WTC11 (cell line): ENCODE results near the gene ATL1. TPM values are rescaled to one million over a fixed set of nuclear protein-coding genes. Genes with fewer than 3 reads are reported as not detected.

Experiments used
- ATAC-seq: fragments of 200-7000 bp; cut with Tn5 transposase; 2 replicates; pipeline ENCODE4 v1.10.0; 2021; ENCODE audit warnings: mild to moderate bottlenecking, moderate library complexity
- CTCF ChIA-PET: fragments of 300-600 bp; sonication (Branson Sonifier 250); formaldehyde crosslinking; loops from one replicate; lab custom pipeline; 2021; ENCODE audit warnings: antibody characterized with exemption; lab: Charles Lee
- POLR2A ChIA-PET: fragments of 350-600 bp; sonication (Branson Sonifier 250); formaldehyde crosslinking; loops from one replicate; lab custom pipeline; 2021; ENCODE audit warnings: antibody characterized with exemption; lab: Charles Lee
- DNase-seq: peaks from one replicate; pipeline ENCODE4 v3.0.0; 2021; ENCODE audit warnings: low spot score
- H3K27ac Mint-ChIP-seq: 2 replicates; pipeline ENCODE4 v1.8.0; 2021; ENCODE audit warnings: mixed read lengths
- H3K27me3 Mint-ChIP-seq: 2 replicates; pipeline ENCODE4 v1.8.0; 2021; ENCODE audit warnings: low read depth, mild to moderate bottlenecking, moderate library complexity, mixed read lengths
- H3K36me3 Mint-ChIP-seq: 2 replicates; pipeline ENCODE4 v1.8.0; 2021; ENCODE audit warnings: mixed read lengths
- H3K4me1 Mint-ChIP-seq: 2 replicates; pipeline ENCODE4 v1.8.0; 2022; ENCODE audit warnings: mixed read lengths
- H3K4me3 Mint-ChIP-seq: 2 replicates; pipeline ENCODE4 v1.8.0; 2021; ENCODE audit warnings: mild to moderate bottlenecking, moderate library complexity, mixed read lengths
- H3K9me3 Mint-ChIP-seq: 2 replicates; pipeline ENCODE4 v1.8.0; 2021; ENCODE audit warnings: mixed read lengths
- ELF4 ChIP-seq: sonication (generic); formaldehyde crosslinking; IDR thresholded peaks from 2 replicates; pipeline ENCODE4 v1.8.1; 2022; ENCODE audit warnings: low read depth, mild to moderate bottlenecking, moderate library complexity, missing genetic modification reagents
- GTF2I ChIP-seq: fragments of 250-450 bp; sonication (Bioruptor Pico); conservative IDR thresholded peaks from 2 replicates; pipeline ENCODE4 v1.4.0; 2021; ENCODE audit warnings: mild to moderate bottlenecking
- KAT7 ChIP-seq: sonication (generic); formaldehyde crosslinking; IDR thresholded peaks from 2 replicates; pipeline ENCODE4 v1.8.1; 2023; ENCODE audit warnings: missing genetic modification reagents, mild to moderate bottlenecking, borderline replicate concordance
- NR3C1 ChIP-seq: sonication (generic); formaldehyde crosslinking; conservative IDR thresholded peaks from 2 replicates; pipeline ENCODE4 v1.8.1; 2023; ENCODE audit warnings: low read depth, mild to moderate bottlenecking, missing genetic modification reagents
- RELA ChIP-seq: sonication (generic); formaldehyde crosslinking; IDR thresholded peaks from 2 replicates; pipeline ENCODE4 v1.8.1; 2022; ENCODE audit warnings: missing genetic modification reagents, mild to moderate bottlenecking, borderline replicate concordance
- TEAD1 ChIP-seq: sonication (generic); formaldehyde crosslinking; IDR thresholded peaks from 2 replicates; pipeline ENCODE4 v1.8.0; 2022; ENCODE audit warnings: mild to moderate bottlenecking, missing genetic modification reagents
- ZNF121 ChIP-seq: sonication (generic); formaldehyde crosslinking; IDR thresholded peaks from 2 replicates; pipeline ENCODE4 v1.8.0; 2023; ENCODE audit warnings: missing genetic modification reagents
- ZNF138 ChIP-seq: sonication (generic); formaldehyde crosslinking; conservative IDR thresholded peaks from 2 replicates; pipeline ENCODE4 v1.8.1; 2022; ENCODE audit warnings: mild to moderate bottlenecking, moderate library complexity, missing genetic modification reagents
- ZNF396 ChIP-seq: fragments of 250-450 bp; sonication (Bioruptor Pico); IDR thresholded peaks from 2 replicates; pipeline ENCODE4 v1.8.0; 2021; ENCODE audit warnings: mild to moderate bottlenecking, moderate library complexity, borderline replicate concordance
- ZNF416 ChIP-seq: fragments of 250-450 bp; sonication (Bioruptor Pico); IDR thresholded peaks from 2 replicates; pipeline ENCODE4 v1.9.0; 2021; ENCODE audit warnings: mild to moderate bottlenecking, inconsistent platforms
- ZNF423 ChIP-seq: fragments of 250-450 bp; sonication (Bioruptor Pico); IDR thresholded peaks from 2 replicates; pipeline ENCODE4 v2.1.2; 2022; ENCODE audit warnings: mild to moderate bottlenecking, moderate library complexity
- total RNA-seq: library from RNA; stranded (reverse); gene quantifications from 3 replicates; pipeline ENCODE4 v1.2.3, GENCODE V29; 2021
- TF ChIP-seq, protein P1 (sequence below): sonication (generic); formaldehyde crosslinking; IDR thresholded peaks from 2 replicates; pipeline ENCODE4 v1.8.1; 2022; ENCODE audit warnings: missing genetic modification reagents, borderline replicate concordance
- TF ChIP-seq, protein P2 (sequence below): sonication (generic); formaldehyde crosslinking; IDR thresholded peaks from 2 replicates; pipeline ENCODE4 v1.8.0; 2022; ENCODE audit warnings: mild to moderate bottlenecking, missing genetic modification reagents
- TF ChIP-seq, protein P3 (sequence below): fragments of 200-600 bp; IDR thresholded peaks from 2 replicates; pipeline ENCODE4 v1.8.0; 2022; ENCODE audit warnings: antibody characterized with exemption
- TF ChIP-seq, protein P4 (sequence below): sonication (generic); formaldehyde crosslinking; IDR thresholded peaks from 2 replicates; pipeline ENCODE4 v1.8.1; 2022; ENCODE audit warnings: mild to moderate bottlenecking, missing genetic modification reagents, moderate library complexity, borderline replicate concordance
- TF ChIP-seq, protein P5 (sequence below): sonication (generic); formaldehyde crosslinking; conservative IDR thresholded peaks from 2 replicates; pipeline ENCODE4 v1.8.1; 2023; ENCODE audit warnings: mild to moderate bottlenecking, low read depth, missing genetic modification reagents, moderate library complexity

ATL1 gene
- total RNA-seq, 1 experiment from 2014 or later, result 3.7 TPM

DNA sequence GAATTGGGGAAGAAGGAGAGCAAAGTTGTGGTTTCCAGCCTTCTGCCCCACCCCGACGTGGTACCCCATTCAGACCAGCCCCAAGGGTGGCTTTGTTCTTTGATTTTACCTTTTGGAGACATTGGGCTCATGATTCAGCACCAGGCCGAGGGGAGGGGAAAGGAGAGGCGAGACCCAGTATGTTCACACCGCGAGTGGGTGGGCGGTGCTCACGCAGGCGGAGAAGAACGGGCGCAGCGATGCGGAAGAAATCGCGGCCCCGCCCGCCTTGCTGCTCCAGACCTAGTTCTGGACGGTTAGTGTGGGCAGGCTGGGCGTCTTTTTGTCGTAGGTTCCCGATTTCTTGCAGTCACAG, 963 bp downstream of the ATL1 start:
- ATAC-seq (peak; percentile 2; the same call in 1 of the 2 replicates), DNase-seq (peak; percentile 40)
- Mint-ChIP-seq H3K27me3 (peaks cover 46% of the 10 kb centered on the region), H3K4me1 (peaks cover 13% of the 10 kb centered on the region), H3K27ac (no peak overlapping the region), H3K4me3 (peak overlapping the region; percentile 86), H3K36me3 (no peaks in the 10 kb centered on the region), H3K9me3 (no peaks in the 10 kb centered on the region)
- TF ChIP-seq RELA (CRISPR knock-in tag) (0 out of 2 replicates have a peak, but pooled peaks have one; percentile 3), ZNF121 (CRISPR knock-in tag) (no peak), ZNF138 (no peak), NR3C1 (CRISPR knock-in tag) (no peak), ZNF396 (CRISPR knock-in tag) (no peak), ZNF423 (no peak)
- TF ChIP-seq, protein P1, sequence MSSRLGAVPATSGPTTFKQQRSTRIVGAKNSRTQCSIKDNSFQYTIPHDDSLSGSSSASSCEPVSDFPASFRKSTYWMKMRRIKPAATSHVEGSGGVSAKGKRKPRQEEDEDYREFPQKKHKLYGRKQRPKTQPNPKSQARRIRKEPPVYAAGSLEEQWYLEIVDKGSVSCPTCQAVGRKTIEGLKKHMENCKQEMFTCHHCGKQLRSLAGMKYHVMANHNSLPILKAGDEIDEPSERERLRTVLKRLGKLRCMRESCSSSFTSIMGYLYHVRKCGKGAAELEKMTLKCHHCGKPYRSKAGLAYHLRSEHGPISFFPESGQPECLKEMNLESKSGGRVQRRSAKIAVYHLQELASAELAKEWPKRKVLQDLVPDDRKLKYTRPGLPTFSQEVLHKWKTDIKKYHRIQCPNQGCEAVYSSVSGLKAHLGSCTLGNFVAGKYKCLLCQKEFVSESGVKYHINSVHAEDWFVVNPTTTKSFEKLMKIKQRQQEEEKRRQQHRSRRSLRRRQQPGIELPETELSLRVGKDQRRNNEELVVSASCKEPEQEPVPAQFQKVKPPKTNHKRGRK (CRISPR knock-in tag), result no peak
- TF ChIP-seq, protein P2, sequence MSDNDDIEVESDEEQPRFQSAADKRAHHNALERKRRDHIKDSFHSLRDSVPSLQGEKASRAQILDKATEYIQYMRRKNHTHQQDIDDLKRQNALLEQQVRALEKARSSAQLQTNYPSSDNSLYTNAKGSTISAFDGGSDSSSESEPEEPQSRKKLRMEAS (CRISPR knock-in tag), result no peak
- POLR2A ChIA-PET, result interaction anchor here (1.0 kb wide), 1 partner anchor 18 kb away, joined by 3 read pairs; no protein-coding TSS in a partner anchor
- CTCF ChIA-PET, result interaction anchor here (1.0 to 1.4 kb wide), 7 partner anchors 15 to 225 kb away, joined by 3 to 8 read pairs (median 3); no protein-coding TSS in a partner anchor

DNA sequence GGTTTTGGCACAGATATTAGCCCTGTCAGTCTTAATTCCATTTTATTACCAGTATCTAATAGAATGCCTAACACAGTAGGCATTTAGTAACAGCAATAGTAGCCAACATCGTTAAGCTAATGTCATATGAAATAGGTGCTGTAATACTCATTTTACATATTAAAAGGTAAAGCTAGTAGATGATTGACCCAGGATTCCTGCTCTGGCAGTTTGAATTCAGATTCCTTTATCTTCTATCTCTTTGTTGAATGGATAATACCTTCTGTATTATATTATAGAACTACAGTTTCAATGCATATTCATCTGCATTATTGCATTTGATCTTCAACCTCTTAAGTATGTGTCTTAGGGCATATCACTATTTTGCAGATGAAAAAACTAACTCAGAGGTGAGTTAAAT, 2.9 kb downstream of the ATL1 start:
- H3K4me1 Mint-ChIP-seq, result peaks cover 13% of the 10 kb centered on the region
- ChIA-PET CTCF (no interaction called here), POLR2A (no interaction called here)
- ATAC-seq (no peak), DNase-seq (no peak)
- H3K27ac Mint-ChIP-seq, result no peak overlapping the region
- H3K4me3 Mint-ChIP-seq, result no peak overlapping the region
- no peaks in the 10 kb centered on the region for H3K9me3 Mint-ChIP-seq
- no peaks in the 10 kb centered on the region for H3K36me3 Mint-ChIP-seq
- no peak for TF ChIP-seq KAT7
- TF ChIP-seq, all 79 proteins: peak for 0
- H3K27me3 Mint-ChIP-seq, result peaks cover 38% of the 10 kb centered on the region

DNA sequence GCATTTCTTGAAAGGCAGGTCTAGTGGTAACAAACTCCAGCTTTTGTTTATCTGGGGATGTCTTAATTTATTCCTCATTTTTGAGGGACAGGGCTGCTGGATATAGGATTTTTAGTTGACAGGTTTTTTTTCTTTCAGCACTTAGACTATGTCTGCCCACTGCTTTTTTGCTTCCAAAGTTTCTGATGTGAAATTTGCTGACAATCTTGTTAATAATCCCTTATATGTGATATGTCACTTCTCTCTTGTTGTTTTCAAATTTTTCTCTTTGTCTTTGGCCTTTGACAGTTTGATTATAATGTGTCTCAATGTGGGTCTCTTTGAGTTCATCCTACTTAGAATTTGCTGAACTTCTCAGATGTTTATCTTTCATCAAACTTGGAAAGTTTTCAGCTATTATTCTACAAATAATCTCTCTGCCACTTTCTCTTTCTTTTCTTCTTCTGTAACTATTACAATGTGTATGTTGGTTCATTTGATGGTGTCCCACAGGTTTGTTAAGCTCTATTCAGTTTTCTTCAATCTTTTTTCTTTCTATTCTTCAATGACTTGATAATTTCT, 9.8 kb downstream of the ATL1 start:
- no peak overlapping the region for H3K4me3 Mint-ChIP-seq
- DNase-seq (no peak), ATAC-seq (no peak)
- H3K27me3 Mint-ChIP-seq, result no peaks in the 10 kb centered on the region; the same call in 1 of the 2 replicates
- peak; percentile 82; the same call in 1 of the 2 replicates for TF ChIP-seq ZNF416 (CRISPR knock-in tag)
- TF ChIP-seq TEAD1 (CRISPR knock-in tag), result no peak
- H3K4me1 Mint-ChIP-seq, result no peaks in the 10 kb centered on the region
- POLR2A ChIA-PET, result no interaction called here
- CTCF ChIA-PET, result interaction anchor here (1.2 kb wide), 1 partner anchor 291 kb away, joined by 3 read pairs; no protein-coding TSS in a partner anchor
- H3K36me3 Mint-ChIP-seq, result peaks cover 14% of the 10 kb centered on the region
- H3K9me3 Mint-ChIP-seq, result peaks cover 23% of the 10 kb centered on the region
- H3K27ac Mint-ChIP-seq, result no peak overlapping the region

DNA sequence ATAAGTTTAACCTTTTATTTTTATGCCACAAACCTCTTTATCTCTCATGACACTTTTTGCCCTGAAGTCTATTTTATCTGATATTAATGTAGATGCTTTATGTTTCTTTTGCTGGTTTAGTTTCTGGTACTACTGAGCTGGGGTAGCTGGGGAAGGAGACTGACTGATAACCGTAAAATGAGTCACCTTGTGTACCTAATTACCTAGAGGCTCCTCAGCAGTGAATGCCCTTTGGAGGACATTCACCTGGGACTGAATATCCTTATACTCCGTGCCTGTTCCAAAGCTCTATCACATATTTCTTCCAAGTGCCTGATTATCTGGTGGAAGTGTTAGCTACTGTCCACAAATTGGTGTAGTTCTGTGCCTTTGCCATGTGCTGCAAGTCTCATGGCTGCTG, 13.9 kb downstream of the ATL1 start:
- POLR2A ChIA-PET, result no interaction called here
- TF ChIP-seq, protein P3, sequence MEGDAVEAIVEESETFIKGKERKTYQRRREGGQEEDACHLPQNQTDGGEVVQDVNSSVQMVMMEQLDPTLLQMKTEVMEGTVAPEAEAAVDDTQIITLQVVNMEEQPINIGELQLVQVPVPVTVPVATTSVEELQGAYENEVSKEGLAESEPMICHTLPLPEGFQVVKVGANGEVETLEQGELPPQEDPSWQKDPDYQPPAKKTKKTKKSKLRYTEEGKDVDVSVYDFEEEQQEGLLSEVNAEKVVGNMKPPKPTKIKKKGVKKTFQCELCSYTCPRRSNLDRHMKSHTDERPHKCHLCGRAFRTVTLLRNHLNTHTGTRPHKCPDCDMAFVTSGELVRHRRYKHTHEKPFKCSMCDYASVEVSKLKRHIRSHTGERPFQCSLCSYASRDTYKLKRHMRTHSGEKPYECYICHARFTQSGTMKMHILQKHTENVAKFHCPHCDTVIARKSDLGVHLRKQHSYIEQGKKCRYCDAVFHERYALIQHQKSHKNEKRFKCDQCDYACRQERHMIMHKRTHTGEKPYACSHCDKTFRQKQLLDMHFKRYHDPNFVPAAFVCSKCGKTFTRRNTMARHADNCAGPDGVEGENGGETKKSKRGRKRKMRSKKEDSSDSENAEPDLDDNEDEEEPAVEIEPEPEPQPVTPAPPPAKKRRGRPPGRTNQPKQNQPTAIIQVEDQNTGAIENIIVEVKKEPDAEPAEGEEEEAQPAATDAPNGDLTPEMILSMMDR, result no peak
- TF ChIP-seq TEAD1 (CRISPR knock-in tag), result no peak
- TF ChIP-seq, protein P4, sequence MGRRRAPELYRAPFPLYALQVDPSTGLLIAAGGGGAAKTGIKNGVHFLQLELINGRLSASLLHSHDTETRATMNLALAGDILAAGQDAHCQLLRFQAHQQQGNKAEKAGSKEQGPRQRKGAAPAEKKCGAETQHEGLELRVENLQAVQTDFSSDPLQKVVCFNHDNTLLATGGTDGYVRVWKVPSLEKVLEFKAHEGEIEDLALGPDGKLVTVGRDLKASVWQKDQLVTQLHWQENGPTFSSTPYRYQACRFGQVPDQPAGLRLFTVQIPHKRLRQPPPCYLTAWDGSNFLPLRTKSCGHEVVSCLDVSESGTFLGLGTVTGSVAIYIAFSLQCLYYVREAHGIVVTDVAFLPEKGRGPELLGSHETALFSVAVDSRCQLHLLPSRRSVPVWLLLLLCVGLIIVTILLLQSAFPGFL (CRISPR knock-in tag), result no peak
- no peak for TF ChIP-seq ELF4 (CRISPR knock-in tag)
- TF ChIP-seq, protein P5, sequence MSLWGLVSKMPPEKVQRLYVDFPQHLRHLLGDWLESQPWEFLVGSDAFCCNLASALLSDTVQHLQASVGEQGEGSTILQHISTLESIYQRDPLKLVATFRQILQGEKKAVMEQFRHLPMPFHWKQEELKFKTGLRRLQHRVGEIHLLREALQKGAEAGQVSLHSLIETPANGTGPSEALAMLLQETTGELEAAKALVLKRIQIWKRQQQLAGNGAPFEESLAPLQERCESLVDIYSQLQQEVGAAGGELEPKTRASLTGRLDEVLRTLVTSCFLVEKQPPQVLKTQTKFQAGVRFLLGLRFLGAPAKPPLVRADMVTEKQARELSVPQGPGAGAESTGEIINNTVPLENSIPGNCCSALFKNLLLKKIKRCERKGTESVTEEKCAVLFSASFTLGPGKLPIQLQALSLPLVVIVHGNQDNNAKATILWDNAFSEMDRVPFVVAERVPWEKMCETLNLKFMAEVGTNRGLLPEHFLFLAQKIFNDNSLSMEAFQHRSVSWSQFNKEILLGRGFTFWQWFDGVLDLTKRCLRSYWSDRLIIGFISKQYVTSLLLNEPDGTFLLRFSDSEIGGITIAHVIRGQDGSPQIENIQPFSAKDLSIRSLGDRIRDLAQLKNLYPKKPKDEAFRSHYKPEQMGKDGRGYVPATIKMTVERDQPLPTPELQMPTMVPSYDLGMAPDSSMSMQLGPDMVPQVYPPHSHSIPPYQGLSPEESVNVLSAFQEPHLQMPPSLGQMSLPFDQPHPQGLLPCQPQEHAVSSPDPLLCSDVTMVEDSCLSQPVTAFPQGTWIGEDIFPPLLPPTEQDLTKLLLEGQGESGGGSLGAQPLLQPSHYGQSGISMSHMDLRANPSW (CRISPR knock-in tag), result no peak
- TF ChIP-seq GTF2I, result no peak
- TF ChIP-seq, all 79 proteins: peak for 0
- ATAC-seq, result no peak
- no peaks in the 10 kb centered on the region for H3K4me1 Mint-ChIP-seq
- no peak overlapping the region for H3K27ac Mint-ChIP-seq
- H3K27me3 Mint-ChIP-seq, result no peaks in the 10 kb centered on the region
- peaks cover 19% of the 10 kb centered on the region for H3K9me3 Mint-ChIP-seq
- no peak for DNase-seq
- H3K4me3 Mint-ChIP-seq, result no peak overlapping the region
- H3K36me3 Mint-ChIP-seq, result peaks cover 14% of the 10 kb centered on the region
- CTCF ChIA-PET, result no interaction called here
